LNCaP clone FGC (cell line): Measurements from ENCODE around the gene CAMK2G.

Experiments
- DNase-seq: peaks from one replicate; pipeline ENCODE4 v3.0.0-alpha.2; 2011; ENCODE audit warnings: low read depth
- H3K4me3 ChIP-seq: 2 replicates; pipeline ENCODE4 v1.5.1; 2011; ENCODE audit warnings: mild to moderate bottlenecking, low read depth, low read length, control low read depth
- CTCF ChIP-seq: IDR thresholded peaks from 2 replicates; pipeline ENCODE4 v1.5.1; 2012; ENCODE audit warnings: mild to moderate bottlenecking; ENCODE audit not compliant: control insufficient read depth, insufficient read depth; ENCODE audit errors: extremely low read depth

CAMK2G gene

GRCh38 chr10:73848821-73849489 lies 25.4 kb downstream of the CAMK2G start:
- TF ChIP-seq CTCF: peak; percentile 98
- DNase-seq: no peak
- no peak overlapping the region for H3K4me3 ChIP-seq

- no peak for TF ChIP-seq CTCF
- H3K4me3 ChIP-seq: no peak overlapping the region
- no peak for DNase-seq
Observed at GRCh38 chr10:73847031-73847430, 27.3 kb downstream of the CAMK2G start.

GRCh38 chr10:73843261-73843660 lies 31.1 kb downstream of the CAMK2G start:
- H3K4me3 ChIP-seq: no peak overlapping the region
- DNase-seq: peak; percentile 17
- no peak for TF ChIP-seq CTCF

- H3K4me3 ChIP-seq: no peak overlapping the region
- DNase-seq: no peak
- TF ChIP-seq CTCF: no peak
Observed at GRCh38 chr10:73842349-73842748, 32.0 kb downstream of the CAMK2G start.

- no peak overlapping the region for H3K4me3 ChIP-seq
- DNase-seq: no peak
Observed at GRCh38 chr10:73841526-73842285, 32.6 kb downstream of the CAMK2G start.

GRCh38 chr10:73841061-73841421 lies 33.3 kb downstream of the CAMK2G start:
- DNase-seq: no peak
- TF ChIP-seq CTCF: no peak

More at GRCh38 chr10:73841526-73842285, 32.6 kb downstream of the CAMK2G start:
- TF ChIP-seq CTCF: no peak

More at GRCh38 chr10:73841061-73841421, 33.3 kb downstream of the CAMK2G start:
- no peak overlapping the region for H3K4me3 ChIP-seq
